Astrocyte (in vitro differentiated cells and primary cell): ENCODE measurements around the gene GRPEL2. TPM values are rescaled to one million over a fixed set of nuclear protein-coding genes. Genes with fewer than 3 reads are reported as not detected.

Source experiments
- DNase-seq: peaks from one replicate; pipeline ENCODE4 v3.0.0-alpha.2; 2010; ENCODE audit warnings: low read depth
- FAIRE-seq: peaks from 2 replicates; lab custom pipeline; 2011; peaks lifted over from hg19 to GRCh38; lab: Jason Lieb, UNC
- H2AFZ ChIP-seq: 2 replicates; pipeline ENCODE4 v1.6.0; 2012; ENCODE audit warnings: low read depth, low read length, inconsistent platforms
- H3K27ac ChIP-seq: 2 replicates; pipeline ENCODE4 v1.5.1; 2011; ENCODE audit warnings: low read depth, low read length, inconsistent platforms
- H3K27me3 ChIP-seq: 2 replicates; pipeline ENCODE4 v1.6.0; 2011; ENCODE audit warnings: low read length, inconsistent platforms; ENCODE audit not compliant: insufficient read depth
- H3K36me3 ChIP-seq: 2 replicates; pipeline ENCODE4 v1.5.1; 2011; ENCODE audit warnings: low read length, inconsistent platforms; ENCODE audit not compliant: insufficient read depth
- H3K4me1 ChIP-seq: 2 replicates; pipeline ENCODE4 v1.5.1; 2011; ENCODE audit warnings: low read length, inconsistent platforms; ENCODE audit not compliant: insufficient read depth
- H3K4me2 ChIP-seq: 2 replicates; pipeline ENCODE4 v1.6.0; 2012; ENCODE audit warnings: low read length, inconsistent platforms
- H3K4me3 ChIP-seq: 2 replicates; pipeline ENCODE4 v1.5.1; 2011; ENCODE audit warnings: low read depth, mild to moderate bottlenecking, low read length, inconsistent platforms; ENCODE audit not compliant: insufficient read depth
- H3K79me2 ChIP-seq: 2 replicates; pipeline ENCODE4 v1.6.0; 2012; ENCODE audit warnings: mild to moderate bottlenecking, low read length, inconsistent platforms; ENCODE audit not compliant: insufficient read depth
- H3K9ac ChIP-seq: 2 replicates; pipeline ENCODE4 v1.6.0; 2012; ENCODE audit warnings: mild to moderate bottlenecking, low read length, inconsistent platforms
- H3K9me3 ChIP-seq: 2 replicates; pipeline ENCODE4 v1.5.1; 2012; ENCODE audit warnings: low read depth, mild to moderate bottlenecking, low read length, inconsistent platforms; ENCODE audit not compliant: insufficient read depth
- H4K20me1 ChIP-seq: 2 replicates; pipeline ENCODE4 v1.6.0; 2012; ENCODE audit warnings: low read length, inconsistent platforms; ENCODE audit not compliant: insufficient read depth
- H3K27ac Mint-ChIP-seq: one replicate; pipeline ENCODE4 v1.8.0; 2021; ENCODE audit warnings: mild to moderate bottlenecking, mixed read lengths; ENCODE audit not compliant: unreplicated experiment
- H3K27me3 Mint-ChIP-seq: one replicate; pipeline ENCODE4 v1.8.0; 2021; ENCODE audit warnings: low read depth, mixed read lengths; ENCODE audit not compliant: unreplicated experiment
- H3K36me3 Mint-ChIP-seq: one replicate; pipeline ENCODE4 v1.8.0; 2021; ENCODE audit warnings: low read depth, mixed read lengths; ENCODE audit not compliant: unreplicated experiment
- H3K4me1 Mint-ChIP-seq: one replicate; pipeline ENCODE4 v1.8.0; 2021; ENCODE audit warnings: low read depth, mixed read lengths; ENCODE audit not compliant: unreplicated experiment
- H3K4me3 Mint-ChIP-seq: one replicate; pipeline ENCODE4 v1.8.0; 2021; ENCODE audit warnings: mild to moderate bottlenecking, moderate library complexity, mixed read lengths; ENCODE audit not compliant: unreplicated experiment
- H3K9me3 Mint-ChIP-seq: one replicate; pipeline ENCODE4 v1.8.0; 2021; ENCODE audit warnings: mild to moderate bottlenecking, mixed read lengths; ENCODE audit not compliant: unreplicated experiment
- CTCF ChIP-seq: IDR thresholded peaks from 2 replicates; pipeline ENCODE4 v1.5.1; 2011; ENCODE audit warnings: low read depth, mild to moderate bottlenecking, inconsistent platforms, low read length, moderate library complexity; ENCODE audit not compliant: insufficient read depth
- EZH2 ChIP-seq: IDR thresholded peaks from 2 replicates; pipeline ENCODE4 v1.6.1; 2012; ENCODE audit warnings: mild to moderate bottlenecking, low read length, inconsistent platforms; ENCODE audit not compliant: insufficient read depth
- total RNA-seq: library from RNA; stranded (reverse); gene quantifications from 2 replicates; pipeline ENCODE4 v1.2.1, GENCODE V29; 2021

Gene GRPEL2
- total RNA-seq, 1 donor from 2014 or later, result 26.0 TPM

- H3K4me2 ChIP-seq, result no peak overlapping the region
- FAIRE-seq, result no peak
Measured at GRCh38 chr5:149302641-149303040, 42.7 kb upstream of the GRPEL2 start.

DNA sequence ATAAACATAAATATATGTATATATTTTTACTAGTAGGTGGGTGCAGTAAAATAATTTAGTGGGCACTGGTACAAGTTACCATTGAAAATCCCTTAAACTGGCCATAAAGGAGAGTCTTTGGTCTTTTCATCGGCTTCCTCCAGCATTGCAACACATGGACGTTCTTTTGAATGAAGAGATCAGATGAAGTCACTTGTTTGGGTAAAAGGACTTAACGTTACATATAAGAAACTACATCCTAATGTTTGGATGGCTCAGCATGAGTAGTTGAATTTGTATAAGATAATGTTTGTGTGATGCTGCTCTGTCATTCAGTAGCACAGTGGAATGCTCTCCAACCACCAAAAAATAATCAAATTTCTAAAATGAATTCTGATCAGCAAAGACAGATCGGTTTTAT is 42.1 kb upstream of the GRPEL2 start:
- Histone ChIP-seq H3K27ac (no peak overlapping the region), H3K9me3 (no peaks in the 10 kb centered on the region), H3K9ac (no peak overlapping the region), H3K79me2 (no peaks in the 10 kb centered on the region), H3K27me3 (no peaks in the 10 kb centered on the region), H2AFZ (no peak overlapping the region), H4K20me1 (no peaks in the 10 kb centered on the region), H3K4me2 (no peak overlapping the region), H3K4me1 (no peaks in the 10 kb centered on the region), H3K36me3 (no peaks in the 10 kb centered on the region), H3K4me3 (no peak overlapping the region)
- no peak overlapping the region for H3K4me3 Mint-ChIP-seq
- FAIRE-seq (peak; percentile 55), DNase-seq (no peak)
- no peaks in the 10 kb centered on the region for H3K9me3 Mint-ChIP-seq
- H3K27ac Mint-ChIP-seq, result no peak overlapping the region
- TF ChIP-seq EZH2 (no peak), CTCF (no peak)
- H3K4me1 Mint-ChIP-seq, result peaks cover 4% of the 10 kb centered on the region
- H3K36me3 Mint-ChIP-seq, result peaks cover 6% of the 10 kb centered on the region
- peaks cover 2% of the 10 kb centered on the region for H3K27me3 Mint-ChIP-seq

More at GRCh38 chr5:149302641-149303040, 42.7 kb upstream of the GRPEL2 start:
- Histone ChIP-seq H3K36me3 (no peaks in the 10 kb centered on the region), H3K9ac (no peak overlapping the region), H3K27me3 (no peaks in the 10 kb centered on the region), H3K4me1 (no peaks in the 10 kb centered on the region), H2AFZ (no peak overlapping the region), H4K20me1 (no peaks in the 10 kb centered on the region), H3K9me3 (no peaks in the 10 kb centered on the region), H3K4me3 (no peak overlapping the region), H3K79me2 (no peaks in the 10 kb centered on the region), H3K27ac (no peak overlapping the region)
- peaks cover 2% of the 10 kb centered on the region for H3K27me3 Mint-ChIP-seq
- peaks cover 6% of the 10 kb centered on the region for H3K36me3 Mint-ChIP-seq
- no peak overlapping the region for H3K4me3 Mint-ChIP-seq
- no peaks in the 10 kb centered on the region for H3K9me3 Mint-ChIP-seq
- no peak for DNase-seq
- no peak overlapping the region for H3K27ac Mint-ChIP-seq
- H3K4me1 Mint-ChIP-seq, result peaks cover 10% of the 10 kb centered on the region
- no peak for TF ChIP-seq CTCF
- TF ChIP-seq EZH2, result no peak

DNA sequence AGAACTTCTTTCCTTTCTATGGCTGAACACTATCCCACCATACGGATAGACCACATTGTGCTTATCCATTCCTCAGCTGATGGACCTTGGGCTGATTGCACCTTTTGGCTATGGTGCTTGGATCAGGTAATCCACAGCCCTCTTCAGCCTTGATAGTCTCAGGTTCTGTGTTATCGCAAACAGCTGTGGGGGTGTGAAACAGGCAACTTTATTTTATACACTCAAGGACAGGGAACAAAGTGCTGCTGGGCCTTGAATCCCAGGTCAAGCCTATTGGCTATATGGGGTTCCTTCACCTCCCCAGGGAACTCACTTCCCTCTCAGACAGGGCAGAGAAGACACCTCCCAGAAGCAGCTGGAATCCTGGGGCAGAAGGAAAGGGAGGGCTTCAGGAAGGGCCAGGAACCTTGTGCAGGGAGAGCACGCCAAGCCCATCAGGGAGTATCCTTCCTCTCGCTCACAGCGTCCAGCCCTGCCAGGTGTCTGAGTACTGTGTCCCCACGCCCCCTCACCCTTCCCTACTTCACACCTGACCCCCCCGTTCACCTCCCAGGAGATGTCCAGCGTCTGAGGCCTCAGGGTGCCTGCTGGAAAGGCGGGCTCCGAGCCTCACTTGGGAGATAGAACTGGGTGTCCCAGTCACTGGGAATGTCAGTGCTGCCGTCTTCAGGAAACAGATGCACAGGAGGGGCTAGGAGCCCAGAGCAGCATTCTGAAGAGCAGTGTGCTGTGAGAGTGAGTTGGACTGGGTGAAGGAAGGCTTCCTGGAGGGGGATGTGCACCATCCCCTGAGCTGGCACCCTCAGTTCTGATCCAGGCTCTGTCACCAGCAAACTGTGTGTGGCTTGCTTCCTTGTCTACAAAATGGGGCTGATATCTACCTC is 40.9 kb upstream of the GRPEL2 start:
- DNase-seq (no peak), FAIRE-seq (no peak)
- Mint-ChIP-seq H3K27ac (no peak overlapping the region), H3K4me1 (peaks cover 3% of the 10 kb centered on the region), H3K4me3 (no peak overlapping the region), H3K27me3 (peaks cover 2% of the 10 kb centered on the region), H3K9me3 (no peaks in the 10 kb centered on the region), H3K36me3 (peaks cover 6% of the 10 kb centered on the region)
- Histone ChIP-seq H3K4me1 (no peaks in the 10 kb centered on the region), H3K4me3 (no peak overlapping the region), H3K27ac (no peak overlapping the region), H3K79me2 (no peaks in the 10 kb centered on the region), H4K20me1 (no peaks in the 10 kb centered on the region), H3K9me3 (no peaks in the 10 kb centered on the region), H3K9ac (no peak overlapping the region), H3K4me2 (no peak overlapping the region), H3K36me3 (no peaks in the 10 kb centered on the region), H3K27me3 (no peaks in the 10 kb centered on the region), H2AFZ (no peak overlapping the region)
- TF ChIP-seq CTCF (no peak), EZH2 (no peak)
